WTC11 (cell line): Measurements from ENCODE around the gene DNAAF3. TPM values are rescaled to one million over a fixed set of nuclear protein-coding genes. Genes with fewer than 3 reads are reported as not detected.
"Not testable (repeated sequence)": the region's sequence is repeated elsewhere in the genome, so short reads cannot be mapped to it uniquely, and the experiment has no call there.

ENCODE experiments used
- ATAC-seq: fragments of 200-7000 bp; cut with Tn5 transposase; 2 replicates; pipeline ENCODE4 v1.10.0; 2021; ENCODE audit warnings: mild to moderate bottlenecking, moderate library complexity
- CTCF ChIA-PET: fragments of 300-600 bp; sonication (Branson Sonifier 250); formaldehyde crosslinking; loops from one replicate; lab custom pipeline; 2021; ENCODE audit warnings: antibody characterized with exemption; lab: Charles Lee
- POLR2A ChIA-PET: fragments of 350-600 bp; sonication (Branson Sonifier 250); formaldehyde crosslinking; loops from one replicate; lab custom pipeline; 2021; ENCODE audit warnings: antibody characterized with exemption; lab: Charles Lee
- DNase-seq: peaks from one replicate; pipeline ENCODE4 v3.0.0; 2021; ENCODE audit warnings: low spot score
- H3K27ac Mint-ChIP-seq: 2 replicates; pipeline ENCODE4 v1.8.0; 2021; ENCODE audit warnings: mixed read lengths
- H3K27me3 Mint-ChIP-seq: 2 replicates; pipeline ENCODE4 v1.8.0; 2021; ENCODE audit warnings: low read depth, mild to moderate bottlenecking, moderate library complexity, mixed read lengths
- H3K36me3 Mint-ChIP-seq: 2 replicates; pipeline ENCODE4 v1.8.0; 2021; ENCODE audit warnings: mixed read lengths
- H3K4me1 Mint-ChIP-seq: 2 replicates; pipeline ENCODE4 v1.8.0; 2022; ENCODE audit warnings: mixed read lengths
- H3K4me3 Mint-ChIP-seq: 2 replicates; pipeline ENCODE4 v1.8.0; 2021; ENCODE audit warnings: mild to moderate bottlenecking, moderate library complexity, mixed read lengths
- H3K9me3 Mint-ChIP-seq: 2 replicates; pipeline ENCODE4 v1.8.0; 2021; ENCODE audit warnings: mixed read lengths
- ARID4B ChIP-seq: sonication (generic); formaldehyde crosslinking; IDR thresholded peaks from 2 replicates; pipeline ENCODE4 v1.8.0; 2023; ENCODE audit warnings: missing genetic modification reagents, mild to moderate bottlenecking, borderline replicate concordance
- CREB1 ChIP-seq: sonication (generic); formaldehyde crosslinking; IDR thresholded peaks from 2 replicates; pipeline ENCODE4 v1.8.0; 2023; ENCODE audit warnings: mild to moderate bottlenecking, missing genetic modification reagents
- E2F5 ChIP-seq: sonication (generic); formaldehyde crosslinking; IDR thresholded peaks from 2 replicates; pipeline ENCODE4 v1.8.1; 2022; ENCODE audit warnings: mild to moderate bottlenecking, moderate library complexity, missing genetic modification reagents
- ETV6 ChIP-seq: sonication (generic); formaldehyde crosslinking; IDR thresholded peaks from 2 replicates; pipeline ENCODE4 v1.8.1; 2022; ENCODE audit warnings: mild to moderate bottlenecking, missing genetic modification reagents
- FOXJ3 ChIP-seq: sonication (generic); formaldehyde crosslinking; IDR thresholded peaks from 2 replicates; pipeline ENCODE4 v1.9.0; 2021; ENCODE audit warnings: missing genetic modification reagents, mild to moderate bottlenecking, borderline replicate concordance
- GABPB1 ChIP-seq: sonication (generic); formaldehyde crosslinking; IDR thresholded peaks from 2 replicates; pipeline ENCODE4 v1.8.1; 2023; ENCODE audit warnings: mild to moderate bottlenecking, missing genetic modification reagents
- JAZF1 ChIP-seq: fragments of 250-450 bp; sonication (Bioruptor Pico); IDR thresholded peaks from 2 replicates; pipeline ENCODE4 v1.9.0; 2021; ENCODE audit warnings: moderate library complexity, mild to moderate bottlenecking, inconsistent platforms
- MXD4 ChIP-seq: fragments of 250-450 bp; sonication (Bioruptor Pico); IDR thresholded peaks from 2 replicates; pipeline ENCODE4 v1.8.0; 2021; ENCODE audit warnings: mild to moderate bottlenecking, moderate library complexity, borderline replicate concordance
- NFATC4 ChIP-seq: fragments of 250-450 bp; sonication (Bioruptor Pico); IDR thresholded peaks from 2 replicates; pipeline ENCODE4 v1.9.0; 2021; ENCODE audit warnings: mild to moderate bottlenecking
- NFE2L1 ChIP-seq: sonication (generic); formaldehyde crosslinking; IDR thresholded peaks from 2 replicates; pipeline ENCODE4 v1.8.1; 2023; ENCODE audit warnings: missing genetic modification reagents
- NFYB ChIP-seq: sonication (generic); formaldehyde crosslinking; conservative IDR thresholded peaks from 2 replicates; pipeline ENCODE4 v1.8.0; 2022; ENCODE audit warnings: low read depth, missing genetic modification reagents
- NR1H2 ChIP-seq: sonication (generic); formaldehyde crosslinking; IDR thresholded peaks from 2 replicates; pipeline ENCODE4 v1.9.0; 2021; ENCODE audit warnings: mild to moderate bottlenecking, moderate library complexity, missing genetic modification reagents
- PRDM15 ChIP-seq: sonication (generic); formaldehyde crosslinking; IDR thresholded peaks from 2 replicates; pipeline ENCODE4 v1.8.0; 2022; ENCODE audit warnings: missing genetic modification reagents
- PREB ChIP-seq: sonication (generic); formaldehyde crosslinking; IDR thresholded peaks from 2 replicates; pipeline ENCODE4 v1.8.1; 2022; ENCODE audit warnings: mild to moderate bottlenecking, missing genetic modification reagents, moderate library complexity, borderline replicate concordance
- ZNF232 ChIP-seq: sonication (generic); formaldehyde crosslinking; IDR thresholded peaks from 2 replicates; pipeline ENCODE4 v1.8.0; 2022; ENCODE audit warnings: mild to moderate bottlenecking, missing genetic modification reagents
- total RNA-seq: library from RNA; stranded (reverse); gene quantifications from 3 replicates; pipeline ENCODE4 v1.2.3, GENCODE V29; 2021
- TF ChIP-seq, protein P1 (sequence below): sonication (generic); formaldehyde crosslinking; IDR thresholded peaks from 2 replicates; pipeline ENCODE4 v1.8.0; 2022; ENCODE audit warnings: mild to moderate bottlenecking, missing genetic modification reagents

The DNAAF3 gene
- total RNA-seq, 1 experiment from 2014 or later, result 4.0 TPM

GRCh38 chr19:55172741-55173140 lies 6.3 kb upstream of the DNAAF3 start:
- ATAC-seq, result no peak
- CTCF ChIA-PET, result interaction anchor here (1.0 to 3.6 kb wide), 3 partner anchors 13 to 331 kb away, joined by 4 to 23 read pairs (median 21); no protein-coding TSS in a partner anchor
- DNase-seq, result no peak
- H3K27me3 Mint-ChIP-seq, result peaks cover 91% of the 10 kb centered on the region
- TF ChIP-seq NFE2L1 (no peak), JAZF1 (CRISPR knock-in tag) (no peak), ARID4B (CRISPR knock-in tag) (no peak), MXD4 (no peak), NFATC4 (no peak), ZNF232 (CRISPR knock-in tag) (no peak), E2F5 (CRISPR knock-in tag) (no peak), NFYB (CRISPR knock-in tag) (no peak), PREB (CRISPR knock-in tag) (no peak), ETV6 (CRISPR knock-in tag) (no peak), CREB1 (CRISPR knock-in tag) (no peak), NR1H2 (CRISPR knock-in tag) (no peak), FOXJ3 (CRISPR knock-in tag) (no peak), GABPB1 (CRISPR knock-in tag) (no peak), PRDM15 (CRISPR knock-in tag) (no peak)
- TF ChIP-seq, protein P1, sequence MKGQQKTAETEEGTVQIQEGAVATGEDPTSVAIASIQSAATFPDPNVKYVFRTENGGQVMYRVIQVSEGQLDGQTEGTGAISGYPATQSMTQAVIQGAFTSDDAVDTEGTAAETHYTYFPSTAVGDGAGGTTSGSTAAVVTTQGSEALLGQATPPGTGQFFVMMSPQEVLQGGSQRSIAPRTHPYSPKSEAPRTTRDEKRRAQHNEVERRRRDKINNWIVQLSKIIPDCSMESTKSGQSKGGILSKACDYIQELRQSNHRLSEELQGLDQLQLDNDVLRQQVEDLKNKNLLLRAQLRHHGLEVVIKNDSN (CRISPR knock-in tag), result no peak
- TF ChIP-seq, all 79 proteins: peak for 0
- POLR2A ChIA-PET, result no interaction called here
- H3K4me3 Mint-ChIP-seq, result peak overlapping the region; percentile 80
- H3K36me3 Mint-ChIP-seq, result no peaks in the 10 kb centered on the region
- no peak overlapping the region for H3K27ac Mint-ChIP-seq
- H3K4me1 Mint-ChIP-seq, result peaks cover 24% of the 10 kb centered on the region
- no peaks in the 10 kb centered on the region for H3K9me3 Mint-ChIP-seq

- CTCF ChIA-PET, result interaction anchor here (3.6 kb wide), 1 partner anchor 12 kb away, joined by 23 read pairs; no protein-coding TSS in a partner anchor
- H3K27ac Mint-ChIP-seq, DNase-seq, POLR2A ChIA-PET, H3K36me3 Mint-ChIP-seq, H3K9me3 Mint-ChIP-seq, ATAC-seq: not testable (repeated sequence)
- H3K4me3 Mint-ChIP-seq, result peak overlapping the region; percentile 80
- peaks cover 24% of the 10 kb centered on the region for H3K4me1 Mint-ChIP-seq
- H3K27me3 Mint-ChIP-seq, result peaks cover 91% of the 10 kb centered on the region
Measured at GRCh38 chr19:55172318-55172717, 5.9 kb upstream of the DNAAF3 start.
